Psoas muscle (tissue), 8 donors: Measurements from ENCODE around the gene IGSF21. TPM values are rescaled to one million over a fixed set of nuclear protein-coding genes. Genes with fewer than 3 reads are reported as not detected.

Experiments
- ATAC-seq, 4 donors: fragments of 200-7000 bp; cut with Tn5 transposase; one replicate each; pipeline ENCODE4 v1.9.1; 2020; ENCODE audit warnings: moderate library complexity in 3 of 4, mild to moderate bottlenecking in 2 of 4
- DNase-seq, 2 donors: peaks; one replicate each; pipeline ENCODE4 v3.0.0-alpha.2; 2020
- H3K27ac ChIP-seq: fragments of 200-600 bp; one replicate; pipeline ENCODE4 v1.8.0; 2022
- H3K27me3 ChIP-seq, 3 donors: fragments of 200-600 bp in 1 of 3; one replicate each; pipeline versions ENCODE4 v1.6.1 to v1.8.0; 2013 to 2022; ENCODE audit warnings: low read length in 2 of 3, mild to moderate bottlenecking in 2 of 3, moderate library complexity in 1 of 3; ENCODE audit not compliant: insufficient read depth in 3 of 3
- H3K36me3 ChIP-seq, 2 donors: fragments of 200-600 bp in 1 of 2; one replicate each; pipeline versions ENCODE4 v1.6.1 to v1.8.0; 2013 to 2022; ENCODE audit warnings: low read depth in 1 of 2, mild to moderate bottlenecking in 1 of 2, moderate library complexity in 1 of 2; ENCODE audit not compliant: insufficient read depth in 1 of 2
- H3K4me1 ChIP-seq: fragments of 200-600 bp; one replicate; pipeline ENCODE4 v1.8.0; 2022
- H3K4me3 ChIP-seq: fragments of 200-600 bp; one replicate; pipeline ENCODE4 v1.8.0; 2022; ENCODE audit warnings: mild to moderate bottlenecking
- H3K9me3 ChIP-seq: fragments of 200-600 bp; one replicate; pipeline ENCODE4 v1.8.0; 2022
- CTCF ChIP-seq: fragments of 200-600 bp; IDR thresholded peaks from one replicate; pipeline ENCODE4 v1.8.0; 2022; ENCODE audit warnings: antibody characterized with exemption
- WGBS, 3 donors: extraction: QIAGEN DNeasy Blood & Tissue Kit; methylation state at CpG; one replicate each; pipeline versions ENCODE4 v1.1.6 to v1.1.7; 2013; 5-methylcytosine and 5-hydroxymethylcytosine counted together
- intact Hi-C, 2 donors: fragments of 100-400 bp; cut with DNase I; formaldehyde crosslinking; loops; one replicate each; pipeline versions ENCODE4 v1.11.0 to v1.14.2; 2022
- polyA plus RNA-seq, 3 donors: library from polyadenylated mRNA; stranded (reverse); fragments of 200-250 nt; gene quantifications; one replicate each; pipeline ENCODE4 v1.2.3, GENCODE V29; 2013
- total RNA-seq, 4 donors: library from RNA; stranded (reverse); fragmentation: NEBNext Ultra II Directional in 2 of 4; extraction: Animal tissue kit (Norgen Biotek cat#: 25700) in 2 of 4; gene quantifications; one replicate each; pipeline versions ENCODE4 v1.2.1 to v1.2.4, GENCODE V29; 2021 to 2023
- donor health status: healthy with polysubstance abuse.
- donor health status: DM: no; HTN: no; CAD: no; lungs with moderate emphysema.
- donor health status: Bipolar disorder and iron deficiency.
- donor health status: healthy.
- donor health status: DM: yes; HTN: yes; CAD: no.
- donor health status: DM: no; HTN: no; CAD: no.
- donor health status: DM: no; HTN: no; CAD: no.
- donor health status: DM: yes; HTN: yes; CAD: no.

Gene IGSF21
- total and polyA plus RNA-seq, 7 donors, result 0.10 to 0.88 (median 0.42) TPM

DNA sequence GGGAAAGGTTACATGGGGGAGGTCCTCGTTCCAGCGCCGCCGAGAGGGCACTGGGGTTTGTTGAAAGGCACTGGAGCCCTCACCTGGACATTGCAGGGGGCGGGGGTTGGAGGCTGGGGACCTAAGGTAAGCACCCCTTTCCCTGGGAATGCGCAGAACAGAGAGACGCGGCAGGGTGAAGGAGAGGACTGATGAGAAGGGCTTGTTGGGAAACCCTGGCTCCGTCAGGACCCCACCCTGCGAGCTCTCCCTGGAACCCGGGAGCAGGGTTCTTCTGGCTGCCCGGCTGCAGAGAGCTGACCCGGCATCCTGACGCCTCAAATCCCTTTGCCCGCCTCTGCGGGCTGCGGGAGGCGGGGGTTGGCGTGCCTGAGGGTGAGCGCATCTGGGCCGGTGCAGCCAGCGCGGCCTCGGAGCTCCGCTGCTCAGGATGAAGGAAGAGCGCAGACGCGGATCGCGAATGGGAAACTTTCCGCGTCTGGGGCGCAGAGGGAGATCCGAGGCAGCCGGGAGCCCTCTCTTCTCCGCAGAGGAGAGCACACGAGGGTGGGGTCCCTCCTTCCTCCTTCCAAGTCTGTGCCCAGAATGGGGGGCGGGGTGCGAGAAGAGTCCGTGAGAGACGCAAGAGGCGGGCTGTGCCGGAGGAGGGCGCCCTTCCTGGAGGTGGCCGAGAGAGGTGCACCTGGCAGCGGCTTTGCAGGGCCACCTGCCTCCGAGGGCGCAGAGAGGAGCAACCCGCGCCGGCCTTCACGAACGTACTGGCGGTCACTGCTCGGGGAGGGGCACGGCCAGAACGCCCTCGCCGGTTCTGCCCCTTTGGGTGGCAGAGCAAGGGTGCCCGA, 2.4 kb downstream of the IGSF21 start:
- 1% methylated on average over 53 to 60 of the region's 60 CpGs for WGBS, 3 donors
- H3K4me3 ChIP-seq, result peak overlapping the region; percentile 7
- no peak overlapping the region for H3K27ac ChIP-seq
- no peaks in the 10 kb centered on the region for H3K9me3 ChIP-seq
- DNase-seq (peak; percentile 32 to 62), ATAC-seq (peak in 2 of 4 donors; percentile 28 to 35)
- H3K36me3 ChIP-seq, result no peaks in the 10 kb centered on the region
- intact Hi-C loops, result no loop called here
- TF ChIP-seq CTCF, result no peak
- no peaks in the 10 kb centered on the region for H3K4me1 ChIP-seq
- H3K27me3 ChIP-seq, result peaks cover 0 to 78% (median 51%) of the 10 kb centered on the region in 3 donors

DNA sequence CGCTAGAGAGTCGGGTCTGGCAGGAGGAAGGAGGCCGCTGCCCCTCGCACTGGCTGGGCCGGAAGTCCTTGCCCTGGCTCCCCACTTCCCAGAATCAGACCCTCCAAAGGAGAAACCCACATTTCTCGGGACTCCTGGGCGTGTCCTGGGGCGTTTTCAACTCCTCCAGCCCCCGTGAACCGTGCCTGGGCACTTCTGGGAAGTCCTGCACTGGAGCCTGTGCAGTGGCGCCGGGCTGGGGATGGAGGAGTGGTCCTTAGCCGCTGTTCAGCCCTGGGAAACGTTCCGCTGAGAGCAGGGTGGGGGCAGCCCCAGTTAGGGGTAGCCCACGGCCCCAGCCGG, 3.0 kb downstream of the IGSF21 start:
- Histone ChIP-seq H3K27ac (no peak overlapping the region), H3K4me1 (no peaks in the 10 kb centered on the region), H3K9me3 (no peaks in the 10 kb centered on the region), H3K4me3 (peak overlapping the region; percentile 18), H3K27me3 (peaks cover 0 to 74% (median 51%) of the 10 kb centered on the region in 3 donors), H3K36me3 (no peaks in the 10 kb centered on the region)
- TF ChIP-seq CTCF, result no peak
- intact Hi-C loops, result no loop called here
- 1 to 3% (median 1%) methylated on average over 17 of the region's 17 CpGs for whole genome bisulfite sequencing, 3 donors
- DNase-seq (no peak), ATAC-seq (peak in 1 of 4 donors; percentile 5)

DNA sequence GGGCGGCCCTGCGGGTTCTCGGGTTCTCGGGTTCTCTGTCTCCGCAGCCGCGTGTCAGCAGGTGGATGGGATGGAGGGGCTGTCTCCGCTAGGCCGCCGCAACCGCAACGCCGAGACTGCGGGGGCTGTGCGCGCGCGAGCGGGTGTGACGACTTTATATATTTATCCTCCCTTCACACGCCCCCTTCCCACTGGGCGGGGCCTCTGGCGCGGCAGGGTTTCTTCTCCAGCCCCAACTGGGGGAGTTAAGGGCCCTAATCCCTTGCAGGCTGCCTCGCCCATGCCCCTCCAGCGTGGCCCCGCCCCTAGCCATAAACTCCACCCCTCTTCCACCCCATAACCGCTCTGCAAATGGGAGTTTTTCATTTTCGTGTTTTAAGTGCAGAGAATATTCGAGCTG, 3.4 kb downstream of the IGSF21 start:
- Histone ChIP-seq H3K27me3 (peaks cover 0 to 70% (median 50%) of the 10 kb centered on the region in 3 donors), H3K36me3 (no peaks in the 10 kb centered on the region), H3K4me3 (peak overlapping the region; percentile 18), H3K9me3 (no peaks in the 10 kb centered on the region), H3K27ac (no peak overlapping the region), H3K4me1 (no peaks in the 10 kb centered on the region)
- ATAC-seq (no peak), DNase-seq (no peak)
- no peak for TF ChIP-seq CTCF
- WGBS, 3 donors, result 2 to 5% (median 5%) methylated on average over 28 to 30 of the region's 30 CpGs
- intact Hi-C loops, result no loop called here

DNA sequence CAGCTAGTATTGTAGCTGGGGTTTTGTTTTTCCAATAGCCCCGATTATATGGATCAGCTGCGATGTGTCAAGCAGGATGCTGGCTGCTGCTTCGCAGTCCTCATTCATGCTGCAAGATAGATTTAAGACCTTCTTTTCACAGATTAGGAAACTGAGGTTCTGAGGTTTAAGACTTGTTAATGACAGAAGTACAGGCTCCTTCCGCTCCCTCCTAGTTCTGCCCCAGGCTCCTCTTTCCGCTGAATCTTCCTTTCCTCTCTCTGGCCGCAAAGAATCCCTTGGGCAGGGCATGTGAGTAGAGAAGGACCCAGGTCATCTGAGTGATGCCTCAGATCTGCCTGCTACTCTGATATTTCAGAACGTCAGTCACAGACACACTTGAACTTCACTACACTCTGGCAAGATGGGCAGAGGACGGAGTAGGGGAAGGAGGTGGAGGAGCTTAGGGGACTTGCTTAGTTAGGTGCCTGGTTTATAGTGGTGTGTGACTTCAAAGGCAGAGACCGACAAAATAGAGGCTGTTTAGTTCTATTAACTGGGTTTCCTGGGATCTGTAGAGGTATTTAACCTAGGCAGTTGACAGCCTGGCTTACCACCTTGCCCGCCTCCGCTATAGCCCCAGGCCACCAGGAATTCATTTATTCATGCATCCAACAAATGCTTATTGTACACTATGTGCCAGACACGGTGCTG, 4.2 kb downstream of the IGSF21 start:
- DNase-seq (no peak), ATAC-seq (no peak)
- no peaks in the 10 kb centered on the region for H3K9me3 ChIP-seq
- no peaks in the 10 kb centered on the region for H3K4me1 ChIP-seq
- TF ChIP-seq CTCF, result no peak
- 62 to 63% (median 62%) methylated on average over 12 of the region's 12 CpGs for WGBS, 3 donors
- no peaks in the 10 kb centered on the region for H3K36me3 ChIP-seq
- no peak overlapping the region for H3K27ac ChIP-seq
- H3K27me3 ChIP-seq, result peaks cover 0 to 70% (median 49%) of the 10 kb centered on the region in 3 donors
- no peak overlapping the region for H3K4me3 ChIP-seq
- intact Hi-C loops, result no loop called here
